ENCODE measurements around the gene IL4R.
A peak's percentile ranks its signal among the peaks of the same experiment; 100 is the strongest.
"Not testable (repeated sequence)": the region's sequence is repeated elsewhere in the genome, so short reads cannot be mapped to it uniquely, and the experiment has no call there.

The IL4R gene

GRCh38 chr16:27381974-27382855 lies 68.4 kb downstream of the IL4R start:
- DNase-seq = no peak

- DNase-seq = no peak
These were observed 69.9 kb downstream of the IL4R start for GRCh38 chr16:27383556-27384243.

GRCh38 chr16:27384425-27384824 lies 70.7 kb downstream of the IL4R start:
- no peak for DNase-seq

GRCh38 chr16:27385398-27385797 lies 71.6 kb downstream of the IL4R start:
- DNase-seq = no peak

GRCh38 chr16:27386674-27387073 lies 72.9 kb downstream of the IL4R start:
- no peak for DNase-seq

GRCh38 chr16:27387724-27388123 lies 74.0 kb downstream of the IL4R start:
- DNase-seq = no peak

GRCh38 chr16:27389272-27389961 lies 75.6 kb downstream of the IL4R start:
- no peak for DNase-seq

- no peak for DNase-seq
These were observed 76.4 kb downstream of the IL4R start for GRCh38 chr16:27390151-27390550.

- no peak for DNase-seq
These were observed 78.9 kb downstream of the IL4R start for GRCh38 chr16:27392671-27393070.

- DNase-seq = no peak
These were observed 80.7 kb downstream of the IL4R start for GRCh38 chr16:27394516-27394915.

GRCh38 chr16:27398341-27398893 lies 84.6 kb downstream of the IL4R start:
- not testable (repeated sequence) for DNase-seq

GRCh38 chr16:27398894-27399853 lies 85.4 kb downstream of the IL4R start:
- DNase-seq = no peak

- no peak for DNase-seq
These were observed 86.2 kb downstream of the IL4R start for GRCh38 chr16:27399969-27400368.

- DNase-seq = peak; percentile 93
These were observed 87.2 kb downstream of the IL4R start for GRCh38 chr16:27400751-27401620.

GRCh38 chr16:27401768-27402568 lies 88.2 kb downstream of the IL4R start, which contains the start of gene IL21R:
TSS of gene IL21R (plus strand) at chr16:27402174. CDS start at chr16:27430072, 27,898 bp downstream.
- peak; percentile 69 for DNase-seq

- no peak for DNase-seq
These were observed 88.8 kb downstream of the IL4R start for GRCh38 chr16:27402569-27402963.

- DNase-seq = no peak
These were observed 89.3 kb downstream of the IL4R start for GRCh38 chr16:27402964-27403600.

GRCh38 chr16:27403601-27403992 lies 89.8 kb downstream of the IL4R start:
- DNase-seq = no peak

- no peak for DNase-seq
These were observed 90.5 kb downstream of the IL4R start for GRCh38 chr16:27404163-27404823.

Data from fibroblast of skin of back (primary cell).